Measurements from ENCODE around the gene C12orf75.
A peak's percentile ranks its signal among the peaks of the same experiment; 100 is the strongest.

C12orf75 gene

GRCh38 chr12:105420046-105420445 lies 89.6 kb downstream of the C12orf75 start:
- no peak for DNase-seq

- peak; percentile 74 for DNase-seq
Measured at GRCh38 chr12:105420659-105421240, 90.3 kb downstream of the C12orf75 start.

Data from NCI-H1694 treated with DMSO at 0.1 percent for 48 hours (cell line).